RWPE1 (cell line): ENCODE results near the gene GMPR2.
A peak's percentile ranks its signal among the peaks of the same experiment; 100 is the strongest.

Source experiments
- CTCF ChIA-PET: fragments of 350-600 bp; sonication (Branson Sonifier 250); formaldehyde crosslinking; extraction: SDS; loops from one replicate; lab custom pipeline; 2021; lab: Yijun Ruan, JAX
- POLR2A ChIA-PET: fragments of 400-600 bp; formaldehyde crosslinking; extraction: SDS; loops from one replicate; lab custom pipeline; 2020; ENCODE audit warnings: antibody characterized with exemption; ENCODE audit not compliant: low non-redundant PET; lab: Yijun Ruan, JAX
- DNase-seq: peaks from one replicate; pipeline ENCODE4 v3.0.0; 2012; ENCODE audit warnings: low spot score
- H3K27ac ChIP-seq: fragments of 450-650 bp; 2 replicates; pipeline ENCODE4 v1.5.1; 2017
- CTCF ChIP-seq: fragments of 450-650 bp; conservative IDR thresholded peaks from 2 replicates; pipeline ENCODE4 v1.5.1; 2017; ENCODE audit warnings: low read depth, mild to moderate bottlenecking

The GMPR2 gene

DNA sequence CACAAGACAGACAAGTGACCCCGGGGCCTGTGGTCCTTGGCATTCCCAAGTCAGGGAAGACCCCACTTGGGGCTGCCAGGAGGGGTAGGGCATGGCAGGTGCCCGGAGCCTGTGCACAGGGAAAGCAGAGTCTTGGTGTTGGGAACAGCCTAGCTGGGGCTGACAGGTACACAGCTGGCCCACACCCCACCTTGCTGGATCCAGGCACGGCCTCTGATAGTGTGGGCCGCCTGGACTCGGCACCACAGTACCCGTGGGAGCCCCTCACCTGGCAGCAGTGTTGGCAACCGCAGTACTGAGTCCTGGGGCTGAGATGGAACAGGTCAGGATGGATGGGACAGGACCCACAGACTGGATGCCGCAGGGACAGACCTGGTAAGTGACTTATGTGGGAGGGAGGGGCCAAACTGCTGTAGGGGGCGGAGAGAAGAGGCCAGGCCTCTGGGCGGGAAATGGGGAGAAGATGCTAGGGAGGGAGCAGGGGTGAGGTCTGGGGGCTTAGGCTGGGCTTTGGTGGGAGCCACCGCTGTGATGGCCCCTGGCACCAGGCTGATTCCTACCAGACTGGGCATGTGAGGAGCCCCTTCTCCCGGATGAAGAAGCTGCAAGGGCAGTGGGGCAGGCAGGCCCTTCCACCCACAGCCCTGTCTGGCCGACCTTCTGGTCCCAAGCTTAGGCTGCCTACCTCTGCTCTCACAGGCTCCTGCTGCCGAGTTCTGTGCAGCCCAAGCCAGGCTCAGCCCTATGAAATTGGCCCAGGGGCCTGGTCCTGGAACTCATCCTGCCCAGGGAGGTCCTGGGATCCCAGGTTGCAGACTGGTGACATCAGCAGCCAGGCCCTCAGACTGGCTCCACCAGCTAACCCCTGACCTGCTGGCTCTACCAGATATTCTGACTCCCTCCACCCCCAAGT lies 30.3 kb downstream of the GMPR2 start, which contains the start of gene TGM1:
Gene TGM1, minus strand, starts transcription at position 357 of the 913 bp plus-strand sequence. CDS start 825 bp downstream, outside the sequence.
- DNase-seq, result peak; percentile 30
- no peak for TF ChIP-seq CTCF
- peak within 1 kb of the TSS; percentile 96 for H3K27ac ChIP-seq
- CTCF ChIA-PET, result interaction anchor here (0.6 to 2.4 kb wide), 4 partner anchors 20 to 129 kb away, joined by 3 to 11 read pairs (median 4); partner anchors contain the start of genes LTB4R and TINF2
- POLR2A ChIA-PET, result interaction anchor here (0.8 to 1.1 kb wide), 2 partner anchors 21 kb away, joined by 3 read pairs; partner anchors contain the start of gene TINF2

DNA sequence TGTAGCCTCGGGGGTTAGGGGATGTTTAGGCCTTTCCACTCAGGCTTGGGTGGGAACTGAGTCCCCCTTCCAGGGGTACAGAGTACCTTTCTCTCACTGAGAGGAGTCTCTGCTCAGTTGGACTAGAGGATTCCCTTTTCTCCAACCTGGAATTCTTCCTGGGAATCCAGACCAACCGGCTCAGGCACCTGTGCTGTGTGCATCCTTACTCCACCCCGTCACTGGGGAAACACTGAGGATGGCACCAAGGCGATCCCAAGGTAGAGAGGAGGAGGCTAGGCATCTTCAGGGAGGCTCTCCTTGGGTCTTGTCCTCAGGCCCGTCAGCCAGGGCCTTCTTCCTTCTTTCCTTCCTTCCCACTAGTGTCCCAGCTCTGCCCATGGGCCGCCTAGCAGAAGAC lies 31.1 kb downstream of the GMPR2 start:
- H3K27ac ChIP-seq, result peak overlapping the region; percentile 96
- ChIA-PET CTCF (interaction anchor here (0.5 to 2.4 kb wide), 4 partner anchors 21 to 148 kb away, joined by 3 to 11 read pairs (median 3); partner anchors contain the start of genes LTB4R and TINF2), POLR2A (interaction anchor here (0.7 to 1.1 kb wide), 2 partner anchors 21 to 35 kb away, joined by 3 read pairs; partner anchors contain the start of genes DHRS1, NOP9 and TINF2)
- TF ChIP-seq CTCF, result no peak
- DNase-seq, result peak; percentile 56

DNA sequence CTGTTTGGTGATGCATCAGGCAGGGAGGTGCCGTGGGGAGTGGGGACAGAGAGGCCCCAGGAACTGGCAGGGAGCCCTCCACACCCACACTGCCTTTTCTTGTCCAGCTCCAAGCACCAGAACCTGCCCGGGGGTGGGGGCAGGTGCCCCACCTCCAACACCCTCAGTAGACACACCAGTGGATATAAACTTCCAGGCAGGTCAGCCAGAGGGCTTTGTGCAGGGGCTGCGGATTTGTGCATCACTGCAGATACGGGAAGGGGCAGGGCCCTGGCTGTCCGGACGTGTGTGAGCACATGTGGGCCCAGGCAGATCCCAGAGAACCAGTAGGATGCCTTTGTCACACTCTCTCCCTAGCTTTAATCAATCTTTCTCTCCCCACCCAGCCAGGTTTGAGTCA lies 31.6 kb downstream of the GMPR2 start:
- CTCF ChIA-PET, result interaction anchor here (0.5 to 2.4 kb wide), 4 partner anchors 22 to 148 kb away, joined by 3 to 11 read pairs (median 3); partner anchors contain the start of genes LTB4R and TINF2
- POLR2A ChIA-PET, result interaction anchor here (0.7 to 1.1 kb wide), 2 partner anchors 22 to 35 kb away, joined by 3 read pairs; partner anchors contain the start of genes DHRS1, NOP9 and TINF2
- no peak for TF ChIP-seq CTCF
- DNase-seq, result peak; percentile 65
- H3K27ac ChIP-seq, result peak overlapping the region; percentile 96

- ChIA-PET CTCF (interaction anchor here (0.6 kb wide), 1 partner anchor 31 kb away, joined by 3 read pairs; no protein-coding TSS in a partner anchor), POLR2A (no interaction called here)
- no peak for DNase-seq
- no peak for TF ChIP-seq CTCF
- peak overlapping the region; percentile 96 for H3K27ac ChIP-seq
These were observed 33.9 kb downstream of the GMPR2 start for GRCh38 chr14:24266344-24267244.

DNA sequence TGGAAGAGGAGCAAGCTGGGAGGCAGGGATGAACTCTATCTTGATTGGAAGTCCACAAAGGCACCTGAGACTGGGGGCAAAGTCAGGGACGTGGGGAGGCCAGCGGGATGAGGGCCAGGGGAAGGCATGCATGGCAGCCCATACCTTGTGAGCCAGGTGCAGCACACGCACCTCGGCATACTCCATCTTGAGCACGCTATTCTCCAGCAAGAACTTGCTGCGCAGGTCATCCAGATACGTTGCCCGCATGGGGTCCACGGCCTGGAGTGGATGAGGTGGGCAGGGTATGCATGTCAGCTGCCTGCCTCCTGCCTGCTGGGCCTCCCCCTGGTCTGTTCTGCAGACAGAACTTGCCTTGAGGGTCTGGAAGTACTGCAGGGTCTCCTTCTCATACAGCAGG lies 34.8 kb downstream of the GMPR2 start:
- POLR2A ChIA-PET, result interaction anchor here (0.5 kb wide), 1 partner anchor 21 kb away, joined by 3 read pairs; no protein-coding TSS in a partner anchor
- no peak for DNase-seq
- H3K27ac ChIP-seq, result peak overlapping the region; percentile 96
- TF ChIP-seq CTCF, result no peak
- CTCF ChIA-PET, result interaction anchor here (0.6 kb wide), 1 partner anchor 30 kb away, joined by 3 read pairs; no protein-coding TSS in a partner anchor
